Stimulated activated CD4-positive, alpha-beta T cell treated with anti-CD3 and anti-CD28 coated beads, Interleukin-15, amount 100 ng/mL, for 1 hour (primary cell): ENCODE data around the gene NR3C1.
"Not testable (repeated sequence)": the region's sequence is repeated elsewhere in the genome, so short reads cannot be mapped to it uniquely, and the experiment has no call there.

Experiments
- DNase-seq, 2 donors: peaks; one replicate each; pipeline ENCODE4 v3.0.0-alpha.2; 2020; ENCODE audit warnings: low read depth in 1 of 2, low spot score in 1 of 2

NR3C1 gene

GRCh38 chr5:143340891-143341685 is 62.4 kb downstream of the NR3C1 start:
- DNase-seq = no peak

GRCh38 chr5:143338658-143339366 is 64.7 kb downstream of the NR3C1 start:
- no peak for DNase-seq

- no peak for DNase-seq
Measured at GRCh38 chr5:143337946-143338345, 65.5 kb downstream of the NR3C1 start.

- DNase-seq = no peak
Measured at GRCh38 chr5:143336485-143336884, 67.0 kb downstream of the NR3C1 start.

- DNase-seq = no peak
Measured at GRCh38 chr5:143334903-143335302, 68.6 kb downstream of the NR3C1 start.

GRCh38 chr5:143334380-143334779 is 69.1 kb downstream of the NR3C1 start:
- not testable (repeated sequence) for DNase-seq

GRCh38 chr5:143331956-143332355 is 71.5 kb downstream of the NR3C1 start:
- no peak for DNase-seq

- DNase-seq = no peak
Measured at GRCh38 chr5:143329843-143330242, 73.6 kb downstream of the NR3C1 start.

GRCh38 chr5:143328589-143329220 is 74.8 kb downstream of the NR3C1 start:
- DNase-seq = no peak

GRCh38 chr5:143325086-143325485 is 78.4 kb downstream of the NR3C1 start:
- not testable (repeated sequence) for DNase-seq

GRCh38 chr5:143322931-143323630 is 80.4 kb downstream of the NR3C1 start:
- not testable (repeated sequence) for DNase-seq

- DNase-seq = no peak
Measured at GRCh38 chr5:143322176-143322575, 81.3 kb downstream of the NR3C1 start.

- no peak for DNase-seq
Measured at GRCh38 chr5:143319437-143320227, 83.9 kb downstream of the NR3C1 start.

GRCh38 chr5:143318833-143319232 is 84.7 kb downstream of the NR3C1 start:
- DNase-seq = no peak

GRCh38 chr5:143318270-143318669 is 85.2 kb downstream of the NR3C1 start:
- no peak for DNase-seq

- DNase-seq = no peak
Measured at GRCh38 chr5:143316844-143317631, 86.4 kb downstream of the NR3C1 start.

GRCh38 chr5:143316337-143316736 is 87.1 kb downstream of the NR3C1 start:
- no peak for DNase-seq

GRCh38 chr5:143315929-143316328 is 87.6 kb downstream of the NR3C1 start:
- no peak for DNase-seq

GRCh38 chr5:143315214-143315613 is 88.3 kb downstream of the NR3C1 start:
- no peak for DNase-seq

- DNase-seq = no peak
Measured at GRCh38 chr5:143314659-143315058, 88.8 kb downstream of the NR3C1 start.
